GM23338 (cell line): ENCODE data around the gene ANO6.

Source experiments
- CTCF ChIP-seq, 2 experiments: fragments of 200-600 bp in 1 of 2; sonication (generic) in 1 of 2; conservative IDR thresholded peaks; 2 replicates each; pipeline versions ENCODE4 v1.5.1 to v1.6.1; 2016 to 2017; ENCODE audit warnings: antibody characterized with exemption in 2 of 2, low read depth in 2 of 2, mild to moderate bottlenecking in 2 of 2, moderate library complexity in 1 of 2
- POLR2AphosphoS5 ChIP-seq: IDR thresholded peaks from 2 replicates; pipeline ENCODE4 v1.6.1; 2016; ENCODE audit warnings: antibody characterized with exemption, low read depth
- REST ChIP-seq: IDR thresholded peaks from one replicate; pipeline ENCODE4 v1.6.1; 2018; ENCODE audit warnings: antibody characterized with exemption; ENCODE audit not compliant: unreplicated experiment

- TF ChIP-seq REST, result no peak
- no peak for TF ChIP-seq CTCF (conservative IDR thresholded peaks at IDR 0.05; ENCODE audit: low read depth in 2 of 2)
- no peak for TF ChIP-seq POLR2AphosphoS5
These were observed 3.7 kb downstream of the ANO6 start for GRCh38 chr12:45219621-45220020.
